ENCODE data around the gene HAUS8.

HAUS8 gene

DNA sequence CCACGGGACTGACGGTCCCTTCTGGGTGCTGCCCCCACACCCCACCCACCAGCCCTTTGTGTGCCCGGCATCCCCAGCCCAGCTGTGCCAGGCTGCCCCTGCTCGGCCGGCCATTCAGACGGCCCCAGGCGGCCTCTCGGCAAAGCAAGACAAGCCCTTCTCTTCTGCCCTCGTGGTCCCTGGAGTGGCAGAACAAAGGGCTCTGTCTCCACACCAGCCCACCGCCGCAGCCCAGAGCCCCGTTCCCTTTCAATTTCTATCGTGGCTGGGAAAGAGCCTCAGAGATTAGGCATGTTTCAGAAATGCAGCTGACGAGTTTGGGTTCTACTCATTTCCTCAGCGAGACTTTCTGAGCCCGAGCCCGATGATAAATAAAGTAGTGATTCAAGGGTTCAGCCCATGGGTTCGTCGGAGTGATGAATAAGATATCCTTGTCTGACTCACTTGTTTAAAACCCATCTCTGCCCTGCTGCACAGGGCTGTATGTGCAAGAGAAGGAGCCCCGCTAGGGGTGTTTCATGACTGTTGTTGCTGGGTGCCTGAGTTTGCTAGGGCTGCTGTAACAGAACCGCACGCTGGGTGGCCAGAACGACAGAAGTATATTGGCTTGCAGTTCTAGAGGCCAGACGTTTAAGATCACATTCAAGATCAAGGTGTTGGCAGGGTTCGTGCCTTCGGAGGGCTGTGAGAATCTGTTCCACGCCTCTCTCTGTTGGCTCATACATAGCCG lies 4.6 kb upstream of the HAUS8 start:
- peaks cover 3% of the 10 kb centered on the region for H3K27me3 Mint-ChIP-seq (ENCODE audit: low read depth)
- H3K36me3 Mint-ChIP-seq (ENCODE audit: low read depth), result no peaks in the 10 kb centered on the region
- TF ChIP-seq, protein P1, sequence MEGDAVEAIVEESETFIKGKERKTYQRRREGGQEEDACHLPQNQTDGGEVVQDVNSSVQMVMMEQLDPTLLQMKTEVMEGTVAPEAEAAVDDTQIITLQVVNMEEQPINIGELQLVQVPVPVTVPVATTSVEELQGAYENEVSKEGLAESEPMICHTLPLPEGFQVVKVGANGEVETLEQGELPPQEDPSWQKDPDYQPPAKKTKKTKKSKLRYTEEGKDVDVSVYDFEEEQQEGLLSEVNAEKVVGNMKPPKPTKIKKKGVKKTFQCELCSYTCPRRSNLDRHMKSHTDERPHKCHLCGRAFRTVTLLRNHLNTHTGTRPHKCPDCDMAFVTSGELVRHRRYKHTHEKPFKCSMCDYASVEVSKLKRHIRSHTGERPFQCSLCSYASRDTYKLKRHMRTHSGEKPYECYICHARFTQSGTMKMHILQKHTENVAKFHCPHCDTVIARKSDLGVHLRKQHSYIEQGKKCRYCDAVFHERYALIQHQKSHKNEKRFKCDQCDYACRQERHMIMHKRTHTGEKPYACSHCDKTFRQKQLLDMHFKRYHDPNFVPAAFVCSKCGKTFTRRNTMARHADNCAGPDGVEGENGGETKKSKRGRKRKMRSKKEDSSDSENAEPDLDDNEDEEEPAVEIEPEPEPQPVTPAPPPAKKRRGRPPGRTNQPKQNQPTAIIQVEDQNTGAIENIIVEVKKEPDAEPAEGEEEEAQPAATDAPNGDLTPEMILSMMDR (IDR thresholded peaks at IDR 0.05; ENCODE audit: unreplicated experiment in 3 of 3), result no peak
- peak overlapping the region; percentile 37 to 86 (median 74) for H3K27ac Mint-ChIP-seq
- peak overlapping the region in 2 of 3 experiments; percentile 54 to 73 for H3K4me3 Mint-ChIP-seq
- peaks cover 33% of the 10 kb centered on the region for H3K4me1 Mint-ChIP-seq
- no peaks in the 10 kb centered on the region for H3K9me3 Mint-ChIP-seq

DNA sequence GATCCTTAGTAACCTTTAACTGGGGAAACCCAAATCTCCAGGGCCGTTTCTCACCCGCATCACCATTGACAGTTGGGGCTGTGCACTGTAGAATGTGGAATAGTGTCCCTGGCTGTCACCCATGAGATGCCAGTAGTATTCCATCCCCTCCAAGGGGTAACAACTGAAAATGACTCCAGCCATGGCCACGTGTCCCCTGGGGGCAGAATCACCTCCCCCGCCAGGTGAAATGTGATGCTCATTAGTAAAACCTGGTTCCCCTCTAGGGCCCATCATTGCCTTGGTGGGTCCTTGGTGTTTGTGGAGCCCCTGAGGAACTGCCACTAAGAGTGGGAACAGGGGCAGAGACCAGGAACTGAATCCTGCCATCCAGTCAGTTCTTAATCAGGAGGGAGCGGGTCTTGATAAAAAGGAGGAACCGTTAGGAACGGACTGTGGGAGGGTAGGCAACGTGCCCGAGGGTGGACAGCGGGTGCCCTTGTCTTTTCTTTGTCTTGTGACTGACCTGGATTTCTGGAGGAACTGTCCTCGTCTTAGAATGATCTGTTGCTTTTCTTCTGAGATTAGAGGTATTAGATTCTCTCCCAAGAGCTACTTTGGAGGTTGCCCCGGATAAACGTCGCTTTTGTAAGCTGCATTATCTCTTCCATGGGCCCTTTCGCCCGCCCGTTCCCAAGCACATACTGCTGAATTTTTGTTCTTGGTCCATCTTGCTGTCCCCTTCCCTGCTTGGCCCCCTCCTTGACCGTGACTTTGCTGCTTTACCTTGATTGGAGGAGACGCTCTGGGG lies 3.9 kb upstream of the HAUS8 start:
- Mint-ChIP-seq H3K4me3 (peak overlapping the region; percentile 50 to 73 (median 56)), H3K4me1 (peaks cover 39% of the 10 kb centered on the region), H3K27me3 (ENCODE audit: low read depth) (peaks cover 3% of the 10 kb centered on the region), H3K9me3 (no peaks in the 10 kb centered on the region), H3K36me3 (ENCODE audit: low read depth) (no peaks in the 10 kb centered on the region), H3K27ac (peak overlapping the region in 2 of 3 experiments; percentile 27 to 74)
- TF ChIP-seq, protein P1 (IDR thresholded peaks at IDR 0.05; ENCODE audit: unreplicated experiment in 3 of 3), result no peak

DNA sequence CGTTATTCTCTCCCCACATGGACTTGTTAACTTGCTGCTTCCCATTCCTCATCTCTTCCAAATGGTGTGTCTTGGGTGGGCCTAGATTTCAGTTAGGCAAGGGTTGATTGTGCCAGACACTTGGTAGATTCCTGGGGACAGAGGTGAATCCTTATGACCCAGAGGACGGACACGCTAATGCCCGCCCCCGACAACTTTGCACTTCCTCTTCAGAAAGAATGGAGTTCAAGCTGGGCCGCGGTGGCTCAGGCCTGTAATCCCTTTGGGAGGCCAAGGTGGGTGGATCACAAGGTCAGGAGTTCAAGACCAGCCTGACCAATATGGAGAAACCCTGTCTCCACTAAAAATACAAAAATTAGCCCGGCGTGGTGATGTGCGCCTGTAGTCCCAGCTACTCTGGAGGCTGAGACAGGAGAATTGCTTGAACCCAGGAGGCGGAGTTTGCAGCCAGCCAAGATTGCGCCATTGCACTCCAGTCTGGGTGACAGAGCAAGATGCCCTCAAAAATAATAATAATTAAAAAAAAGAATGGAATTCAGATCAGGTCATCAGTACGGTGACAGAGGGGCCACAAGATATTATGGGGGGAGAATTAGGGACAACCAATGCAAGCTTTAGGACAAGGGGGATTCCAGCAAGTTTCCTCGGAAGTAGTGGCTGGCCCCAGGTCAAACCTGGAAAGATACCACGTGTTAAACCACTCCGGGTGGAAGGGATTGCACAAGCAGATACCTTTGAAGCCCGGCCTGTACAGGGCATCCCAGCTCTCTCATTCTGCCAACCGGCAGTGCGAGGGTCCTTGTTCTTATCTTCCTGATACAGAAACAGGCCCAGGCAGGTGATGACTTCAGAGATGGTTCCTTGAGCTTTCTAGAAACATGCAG lies 3.0 kb upstream of the HAUS8 start:
- TF ChIP-seq, protein P1 (IDR thresholded peaks at IDR 0.05; ENCODE audit: unreplicated experiment in 3 of 3), result no peak

DNA sequence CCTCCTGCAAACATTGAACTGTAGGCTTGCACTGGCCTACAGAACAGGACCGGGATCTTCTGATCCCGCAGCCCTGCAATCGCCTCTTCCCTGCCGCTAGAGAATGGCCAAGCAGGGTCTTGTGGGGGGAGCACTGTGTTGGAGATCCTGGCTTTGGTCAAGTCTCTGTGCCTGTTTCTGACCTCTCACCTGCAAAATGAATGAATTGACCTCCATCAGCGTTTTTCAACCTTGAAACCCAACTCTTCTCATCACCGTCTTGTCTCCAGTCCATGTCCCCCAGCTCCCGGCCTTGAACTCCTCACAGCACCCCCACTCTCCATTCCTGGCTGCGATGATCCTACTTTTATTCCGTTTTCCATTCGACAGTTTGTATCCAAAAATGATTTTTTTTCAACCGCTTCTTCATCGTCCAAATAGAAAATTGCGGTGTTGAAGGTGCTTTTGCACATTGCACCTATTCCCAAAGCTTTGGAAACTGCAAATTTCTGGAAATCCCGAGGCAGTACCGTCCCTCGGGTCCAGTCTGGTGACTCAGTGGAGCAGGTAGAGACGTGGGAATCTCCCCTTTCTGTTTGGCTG lies 2.3 kb upstream of the HAUS8 start:
- H3K4me3 Mint-ChIP-seq, result peak overlapping the region; percentile 96 to 100 (median 99)
- H3K4me1 Mint-ChIP-seq, result peaks cover 47% of the 10 kb centered on the region
- no peaks in the 10 kb centered on the region for H3K36me3 Mint-ChIP-seq (ENCODE audit: low read depth)
- TF ChIP-seq, protein P1 (IDR thresholded peaks at IDR 0.05; ENCODE audit: unreplicated experiment in 3 of 3), result no peak
- peaks cover 3% of the 10 kb centered on the region for H3K27me3 Mint-ChIP-seq (ENCODE audit: low read depth)
- H3K9me3 Mint-ChIP-seq, result no peaks in the 10 kb centered on the region
- peak overlapping the region in 2 of 3 experiments; percentile 47 to 66 for H3K27ac Mint-ChIP-seq

More for the DNA sequence above, 3.0 kb upstream of the HAUS8 start:
- H3K4me3 Mint-ChIP-seq, result peak overlapping the region; percentile 96 to 100 (median 99)
- H3K27me3 Mint-ChIP-seq (ENCODE audit: low read depth), result peaks cover 3% of the 10 kb centered on the region
- peaks cover 44% of the 10 kb centered on the region for H3K4me1 Mint-ChIP-seq
- no peaks in the 10 kb centered on the region for H3K9me3 Mint-ChIP-seq
- no peaks in the 10 kb centered on the region for H3K36me3 Mint-ChIP-seq (ENCODE audit: low read depth)
- H3K27ac Mint-ChIP-seq, result no peak overlapping the region

DNA sequence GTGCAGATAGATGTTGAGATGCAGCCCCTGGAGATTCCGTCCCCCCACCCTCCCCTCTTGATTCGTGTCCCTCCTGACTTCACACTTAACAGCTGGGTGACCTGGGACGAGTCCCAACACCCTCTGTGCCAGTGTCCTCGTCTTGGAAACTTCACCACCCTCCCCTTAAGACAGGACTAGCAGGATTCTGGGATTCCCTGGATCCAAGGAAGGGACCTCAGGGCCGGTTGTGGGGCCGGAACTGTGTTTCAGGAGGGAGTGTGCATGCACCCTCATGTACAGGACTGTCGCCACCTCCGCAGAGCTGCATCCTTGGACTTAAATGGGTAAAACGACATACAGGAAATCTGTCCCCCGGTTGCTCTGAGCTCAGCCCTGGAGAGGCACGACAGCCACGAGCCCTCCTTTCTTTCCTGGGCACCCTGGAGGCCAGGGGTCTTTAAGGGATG lies 1.3 kb upstream of the HAUS8 start:
- no peaks in the 10 kb centered on the region for H3K9me3 Mint-ChIP-seq
- H3K4me3 Mint-ChIP-seq, result peak overlapping the region; percentile 96 to 100 (median 99)
- H3K4me1 Mint-ChIP-seq, result peaks cover 40% of the 10 kb centered on the region
- peaks cover 3% of the 10 kb centered on the region for H3K27me3 Mint-ChIP-seq (ENCODE audit: low read depth)
- TF ChIP-seq, protein P1 (IDR thresholded peaks at IDR 0.05; ENCODE audit: unreplicated experiment in 3 of 3), result no peak
- H3K27ac Mint-ChIP-seq, result peak overlapping the region; percentile 81 to 87 (median 83)
- H3K36me3 Mint-ChIP-seq (ENCODE audit: low read depth), result no peaks in the 10 kb centered on the region

Measured in nephron (organoid).